HCT116 (cell line): ENCODE results near the gene SDCCAG8. TPM values are rescaled to one million over a fixed set of nuclear protein-coding genes. Genes with fewer than 3 reads are reported as not detected.

Source experiments
- ATAC-seq: fragments of 200-7000 bp; cut with Tn5 transposase; 2 replicates; pipeline ENCODE4 v1.9.1; 2020; ENCODE audit warnings: mild to moderate bottlenecking, moderate library complexity
- BruUV-seq: library from RNA; stranded (reverse); fragments of 400-500 nt; replicated peaks from 2 replicates; lab custom pipeline; 2021; lab: Mats Ljungman, UMichigan
- CTCF ChIA-PET: fragments of 300-600 bp; sonication (Branson Sonifier 250); formaldehyde crosslinking; loops from one replicate; lab custom pipeline; 2021; ENCODE audit warnings: antibody characterized with exemption; lab: Charles Lee
- POLR2A ChIA-PET: fragments of 300-600, 350-600 bp; sonication (Branson Sonifier 250); formaldehyde crosslinking; loops from one replicate; lab custom pipeline; 2021; ENCODE audit warnings: antibody characterized with exemption; lab: Charles Lee
- RAD21 ChIA-PET, 2 experiments: fragments of 300-600 bp; sonication (Branson Sonifier 250); formaldehyde crosslinking; loops; one replicate each; lab custom pipeline; 2023; ENCODE audit warnings: low total read pairs in 2 of 2; ENCODE audit not compliant: uncharacterized antibody in 2 of 2, unreplicated experiment in 2 of 2, low non-redundant PET in 1 of 2; lab: Charles Lee
- DNase-seq: peaks from one replicate; pipeline ENCODE4 v3.0.0-alpha.2; 2010; ENCODE audit warnings: low read depth, low spot score
- H2AFZ ChIP-seq: fragments of 200-600 bp; shearing (Covaris generic), sonication (generic); 2 replicates; pipeline ENCODE4 v1.6.1; 2017; ENCODE audit warnings: low read depth, mixed run types, mixed read lengths, antibody characterized with exemption, low read length; ENCODE audit not compliant: poor library complexity, severe bottlenecking
- H3K27ac ChIP-seq: 2 replicates; pipeline ENCODE4 v1.5.1; 2012; ENCODE audit warnings: low read depth, low read length
- H3K27me3 ChIP-seq: fragments of 200-600 bp; sonication (generic); 2 replicates; pipeline ENCODE4 v1.6.1; 2016; ENCODE audit warnings: mixed run types, low read length, mixed read lengths; ENCODE audit not compliant: insufficient read depth
- H3K36me3 ChIP-seq, 2 experiments: fragments of 200-500 bp in 1 of 2; fragments of 200-600 bp in 1 of 2; sonication (Bioruptor generic) in 1 of 2; sonication (generic) in 1 of 2; 2 replicates each; pipeline versions ENCODE4 v1.5.1 to v1.6.1; 2014 to 2016; ENCODE audit warnings: low read length in 2 of 2, inconsistent platforms in 1 of 2, mixed read lengths in 1 of 2, mixed run types in 1 of 2; ENCODE audit not compliant: insufficient read depth in 2 of 2, control insufficient read depth in 1 of 2
- H3K4me1 ChIP-seq, 2 experiments: fragments of 200-600 bp in 1 of 2; sonication (generic) in 1 of 2; 2 replicates each; pipeline versions ENCODE4 v1.5.1 to v1.6.1; 2012 to 2017; ENCODE audit warnings: low read length in 2 of 2, inconsistent platforms in 1 of 2, mild to moderate bottlenecking in 1 of 2, mixed read lengths in 1 of 2, mixed run types in 1 of 2, moderate library complexity in 1 of 2; ENCODE audit not compliant: insufficient read depth in 2 of 2, control insufficient read depth in 1 of 2
- H3K4me2 ChIP-seq: fragments of 200-600 bp; sonication (generic); 2 replicates; pipeline ENCODE4 v1.6.1; 2017; ENCODE audit warnings: mixed run types, low read length, mixed read lengths
- H3K4me3 ChIP-seq, 2 experiments: fragments of 200-600 bp in 1 of 2; sonication (generic) in 1 of 2; replicated peaks in 1 of 2; 2 replicates each; pipeline ENCODE4 v1.5.1; 2011 to 2016; ENCODE audit warnings: low read length in 2 of 2, control low read depth in 1 of 2, low read depth in 1 of 2, mild to moderate bottlenecking in 1 of 2, mixed read lengths in 1 of 2, mixed run types in 1 of 2
- H3K79me2 ChIP-seq: fragments of 200-600 bp; sonication (generic); 2 replicates; pipeline ENCODE4 v1.6.1; 2017; ENCODE audit warnings: mild to moderate bottlenecking, mixed run types, low read length, moderate library complexity, mixed read lengths; ENCODE audit not compliant: insufficient read depth
- H3K9ac ChIP-seq: fragments of 200-600 bp; sonication (generic); 2 replicates; pipeline ENCODE4 v1.6.1; 2016; ENCODE audit warnings: low read length, mixed read lengths
- H3K9me2 ChIP-seq: fragments of 200-600 bp; sonication (generic), shearing (Covaris generic); 2 replicates; pipeline ENCODE4 v1.6.1; 2017; ENCODE audit warnings: mixed run types, mild to moderate bottlenecking, moderate library complexity; ENCODE audit not compliant: insufficient read depth
- H3K9me3 ChIP-seq, 2 experiments: fragments of 200-500 bp in 1 of 2; fragments of 200-600 bp in 1 of 2; sonication (Bioruptor generic) in 1 of 2; sonication (generic) in 1 of 2; 2 replicates each; pipeline ENCODE4 v1.6.1; 2014 to 2017; ENCODE audit warnings: low read length in 2 of 2, mixed read lengths in 2 of 2, inconsistent platforms in 1 of 2, low read depth in 1 of 2, mild to moderate bottlenecking in 1 of 2, mixed run types in 1 of 2, moderate library complexity in 1 of 2; ENCODE audit not compliant: control insufficient read depth in 1 of 2, insufficient read depth in 1 of 2
- H4K20me1 ChIP-seq: fragments of 200-600 bp; sonication (generic), shearing (Covaris generic); 2 replicates; pipeline ENCODE4 v1.6.1; 2017; ENCODE audit warnings: mixed run types, mild to moderate bottlenecking, moderate library complexity; ENCODE audit not compliant: insufficient read depth
- CBX3 ChIP-seq: IDR thresholded peaks from 2 replicates; pipeline ENCODE4 v1.6.1; 2012; ENCODE audit warnings: low read depth
- CEBPB ChIP-seq: IDR thresholded peaks from 2 replicates; pipeline ENCODE4 v1.6.1; 2012; ENCODE audit warnings: low read depth
- EZH2 ChIP-seq: fragments of 200-600 bp; sonication (generic); IDR thresholded peaks from 2 replicates; pipeline ENCODE4 v1.6.1; 2017; ENCODE audit warnings: antibody characterized with exemption, mixed run types
- EZH2phosphoT487 ChIP-seq: fragments of 200-600 bp; IDR thresholded peaks from 2 replicates; pipeline ENCODE4 v1.6.1; 2018; ENCODE audit warnings: antibody characterized with exemption, borderline replicate concordance
- FOSL1 ChIP-seq: IDR thresholded peaks from 2 replicates; pipeline ENCODE4 v1.6.1; 2012; ENCODE audit warnings: low read depth
- JUND ChIP-seq: IDR thresholded peaks from 2 replicates; pipeline ENCODE4 v1.6.1; 2012
- POLR2A ChIP-seq: IDR thresholded peaks from 2 replicates; pipeline ENCODE4 v1.7.0; 2011; ENCODE audit warnings: borderline replicate concordance; ENCODE audit not compliant: insufficient read depth, insufficient read length; ENCODE audit errors: extremely low read depth
- POLR2AphosphoS5 ChIP-seq: IDR thresholded peaks from 2 replicates; pipeline ENCODE4 v1.6.1; 2011; ENCODE audit warnings: mild to moderate bottlenecking, low read depth, low read length, moderate library complexity
- REST ChIP-seq: IDR thresholded peaks from 2 replicates; pipeline ENCODE4 v1.6.1; 2012; ENCODE audit warnings: low read depth
- SIN3A ChIP-seq: IDR thresholded peaks from 2 replicates; pipeline ENCODE4 v1.6.1; 2012; ENCODE audit warnings: low read depth
- SP1 ChIP-seq: IDR thresholded peaks from 2 replicates; pipeline ENCODE4 v1.6.1; 2012; ENCODE audit warnings: low read depth
- TCF7L2 ChIP-seq: IDR thresholded peaks from 2 replicates; pipeline ENCODE4 v1.7.0; 2011; ENCODE audit warnings: borderline replicate concordance, inconsistent platforms; ENCODE audit not compliant: insufficient read depth, insufficient read length; ENCODE audit errors: extremely low read depth
- YY1 ChIP-seq: IDR thresholded peaks from 2 replicates; pipeline ENCODE4 v1.6.1; 2011; ENCODE audit warnings: low read length, low read depth, moderate library complexity, mild to moderate bottlenecking; ENCODE audit not compliant: insufficient replicate concordance; ENCODE audit errors: extremely low read depth
- ZBTB33 ChIP-seq: IDR thresholded peaks from 2 replicates; pipeline ENCODE4 v1.6.1; 2011; ENCODE audit warnings: mild to moderate bottlenecking, low read length, moderate library complexity; ENCODE audit not compliant: insufficient replicate concordance; ENCODE audit errors: extremely low read depth
- ZFX ChIP-seq: fragments of 450-650 bp; IDR thresholded peaks from 2 replicates; pipeline ENCODE4 v1.6.1; 2017
- ZNF274 ChIP-seq: fragments of 200-500 bp; sonication (Bioruptor generic); IDR thresholded peaks from 2 replicates; pipeline ENCODE4 v1.6.1; 2014; ENCODE audit warnings: mild to moderate bottlenecking, low read depth, low read length, inconsistent platforms
- intact Hi-C: fragments of 100-400 bp; cut with micrococcal nuclease; formaldehyde crosslinking; loops from 2 replicates; pipeline ENCODE4 v1.10.0; 2022
- total RNA-seq: library from RNA; stranded (reverse); gene quantifications from one replicate; pipeline ENCODE4 v1.2.1, GENCODE V29; 2021; ENCODE audit not compliant: unreplicated experiment

The SDCCAG8 gene
- total RNA-seq, 1 experiment from 2014 or later, result 38.2 TPM

GRCh38 chr1:243275316-243275715, 19.5 kb downstream of the SDCCAG8 start:
- ATAC-seq (no peak), DNase-seq (no peak)
- H3K79me2 ChIP-seq, result no peaks in the 10 kb centered on the region; the same call in 1 of the 2 replicates
- H3K4me1 ChIP-seq, result peaks cover under 1 to 4% of the 10 kb centered on the region in 2 experiments; a peak in 3 of 4 replicates
- ChIA-PET RAD21 (no interaction called here), CTCF (no interaction called here), POLR2A (no interaction called here)
- H3K9ac ChIP-seq, result no peak overlapping the region
- no peaks in the 10 kb centered on the region for H3K9me3 ChIP-seq
- H4K20me1 ChIP-seq, result no peaks in the 10 kb centered on the region
- no peak overlapping the region for H2AFZ ChIP-seq
- TF ChIP-seq ZFX, result no peak
- no peak for TF ChIP-seq ZBTB33
- TF ChIP-seq CBX3, result no peak
- no peak for TF ChIP-seq POLR2A
- intact Hi-C loops, result no loop called here
- H3K27ac ChIP-seq, result no peak overlapping the region
- no TSS peak for BruUV-seq
- peaks cover 0 to 4% of the 10 kb centered on the region in 2 experiments; a peak in 2 of 4 replicates for H3K36me3 ChIP-seq
- H3K9me2 ChIP-seq, result no peaks in the 10 kb centered on the region
- no peak overlapping the region for H3K4me3 ChIP-seq
- no peaks in the 10 kb centered on the region for H3K27me3 ChIP-seq
- no peak overlapping the region for H3K4me2 ChIP-seq

- no peaks in the 10 kb centered on the region for H3K4me1 ChIP-seq
- ChIA-PET CTCF (no interaction called here), POLR2A (no interaction called here), RAD21 (no interaction called here)
- H2AFZ ChIP-seq, result no peak overlapping the region
- no peak overlapping the region for H3K27ac ChIP-seq
- no peak for DNase-seq
- BruUV-seq, result no TSS peak
- H3K9me3 ChIP-seq, result no peaks in the 10 kb centered on the region
- no peaks in the 10 kb centered on the region for H3K27me3 ChIP-seq
- H3K4me3 ChIP-seq, result no peak overlapping the region
- no peak overlapping the region for H3K9ac ChIP-seq
- no peaks in the 10 kb centered on the region for H3K79me2 ChIP-seq
- H3K4me2 ChIP-seq, result no peak overlapping the region
- ATAC-seq, result no peak
- intact Hi-C loops, result no loop called here
- H4K20me1 ChIP-seq, result no peaks in the 10 kb centered on the region; the same call in 1 of the 2 replicates
- H3K36me3 ChIP-seq, result peaks cover 0 to 4% of the 10 kb centered on the region in 2 experiments; a peak in 1 of 4 replicates
- no peaks in the 10 kb centered on the region for H3K9me2 ChIP-seq
- TF ChIP-seq CEBPB, result no peak
- no peak for TF ChIP-seq SIN3A
- no peak for TF ChIP-seq JUND
- no peak for TF ChIP-seq TCF7L2
- no peak for TF ChIP-seq SP1
- TF ChIP-seq REST, result no peak
- no peak for TF ChIP-seq EZH2phosphoT487
- TF ChIP-seq ZNF274, result no peak
- no peak for TF ChIP-seq YY1
- no peak for TF ChIP-seq FOSL1
- no peak for TF ChIP-seq EZH2
- no peak for TF ChIP-seq POLR2AphosphoS5
Observed at GRCh38 chr1:243280571-243281129, 24.8 kb downstream of the SDCCAG8 start.
